Measurements from ENCODE around the gene ARL6IP4.

Gene ARL6IP4

DNA sequence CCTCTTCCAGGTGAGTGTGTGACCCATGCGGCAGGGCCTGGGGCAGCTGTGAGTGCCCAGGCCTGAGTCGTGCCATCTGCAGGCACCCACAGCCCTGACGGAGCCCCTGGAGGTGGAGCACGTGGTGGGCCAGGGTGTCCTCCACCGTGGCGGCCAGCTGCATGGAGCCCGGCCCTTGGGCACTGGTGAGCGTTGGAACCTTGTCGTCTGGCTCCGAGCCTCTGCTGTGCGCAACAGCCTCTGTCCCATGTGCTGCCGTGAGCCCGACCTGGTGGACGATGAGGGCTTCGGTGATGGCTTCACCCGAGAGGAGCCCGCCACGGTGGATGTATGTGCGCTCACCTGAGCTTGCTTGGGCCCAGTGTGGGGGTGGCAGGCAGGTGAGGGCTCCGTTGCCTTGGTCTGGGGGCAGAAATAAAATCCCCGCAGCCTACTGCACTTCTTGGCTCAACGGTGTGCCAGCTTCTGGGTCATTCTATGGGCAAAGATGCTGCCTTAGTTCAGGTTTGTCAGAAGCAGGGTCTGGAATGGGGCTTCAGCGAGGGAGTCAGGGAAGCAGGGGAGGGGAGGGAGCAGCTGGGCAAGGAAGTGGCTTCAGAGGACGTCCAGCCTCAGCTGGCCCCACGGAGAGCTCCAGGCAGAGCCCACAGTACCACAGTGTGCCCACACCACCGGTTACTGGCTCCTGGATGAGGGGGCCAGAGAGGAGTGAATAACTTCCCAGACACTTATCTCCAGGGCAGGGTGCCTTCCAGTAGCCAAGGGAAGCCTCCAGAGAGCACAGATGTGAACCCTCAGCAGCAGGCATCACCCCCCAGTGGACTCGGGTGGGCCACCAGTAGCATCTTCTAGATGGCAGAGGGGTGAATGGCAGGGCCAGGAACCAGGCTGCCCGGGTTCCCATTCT lies 1.2 kb upstream of the ARL6IP4 start:
- DNase-seq: no peak

DNA sequence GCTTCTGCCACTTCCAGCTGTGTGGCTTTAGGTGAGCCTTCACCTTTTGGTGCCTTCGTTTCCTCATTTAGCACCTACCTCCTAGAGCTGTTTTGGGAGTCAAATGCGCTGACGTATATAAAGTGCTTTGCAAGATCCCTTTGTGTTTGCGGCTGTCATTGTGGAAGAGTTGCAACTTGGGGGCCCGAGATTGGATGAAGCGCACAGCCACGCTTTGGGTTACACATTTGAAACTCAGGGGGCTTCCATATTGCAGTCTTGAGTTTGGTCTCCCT lies 636 bp upstream of the ARL6IP4 start:
- no peak for DNase-seq

DNA sequence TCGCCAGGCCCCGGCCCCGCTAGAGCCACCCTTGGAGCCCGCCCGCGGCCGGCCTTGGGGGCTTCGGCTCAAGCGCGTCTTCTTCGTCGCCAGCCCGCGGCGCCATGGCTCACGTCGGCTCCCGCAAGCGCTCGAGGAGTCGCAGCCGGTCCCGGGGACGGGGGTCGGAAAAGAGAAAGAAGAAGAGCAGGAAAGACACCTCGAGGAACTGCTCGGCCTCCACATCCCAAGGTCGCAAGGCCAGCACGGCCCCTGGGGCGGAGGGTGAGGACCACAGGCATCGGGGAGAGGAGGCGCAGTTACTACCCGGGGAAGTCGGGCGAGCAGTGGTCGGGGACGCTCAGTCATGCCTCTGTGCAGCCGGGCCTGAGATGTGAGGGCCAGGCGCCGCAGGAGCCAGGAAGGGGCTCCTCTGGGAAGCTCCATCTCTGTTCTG lies 573 bp downstream of the ARL6IP4 start:
- DNase-seq: no peak

DNA sequence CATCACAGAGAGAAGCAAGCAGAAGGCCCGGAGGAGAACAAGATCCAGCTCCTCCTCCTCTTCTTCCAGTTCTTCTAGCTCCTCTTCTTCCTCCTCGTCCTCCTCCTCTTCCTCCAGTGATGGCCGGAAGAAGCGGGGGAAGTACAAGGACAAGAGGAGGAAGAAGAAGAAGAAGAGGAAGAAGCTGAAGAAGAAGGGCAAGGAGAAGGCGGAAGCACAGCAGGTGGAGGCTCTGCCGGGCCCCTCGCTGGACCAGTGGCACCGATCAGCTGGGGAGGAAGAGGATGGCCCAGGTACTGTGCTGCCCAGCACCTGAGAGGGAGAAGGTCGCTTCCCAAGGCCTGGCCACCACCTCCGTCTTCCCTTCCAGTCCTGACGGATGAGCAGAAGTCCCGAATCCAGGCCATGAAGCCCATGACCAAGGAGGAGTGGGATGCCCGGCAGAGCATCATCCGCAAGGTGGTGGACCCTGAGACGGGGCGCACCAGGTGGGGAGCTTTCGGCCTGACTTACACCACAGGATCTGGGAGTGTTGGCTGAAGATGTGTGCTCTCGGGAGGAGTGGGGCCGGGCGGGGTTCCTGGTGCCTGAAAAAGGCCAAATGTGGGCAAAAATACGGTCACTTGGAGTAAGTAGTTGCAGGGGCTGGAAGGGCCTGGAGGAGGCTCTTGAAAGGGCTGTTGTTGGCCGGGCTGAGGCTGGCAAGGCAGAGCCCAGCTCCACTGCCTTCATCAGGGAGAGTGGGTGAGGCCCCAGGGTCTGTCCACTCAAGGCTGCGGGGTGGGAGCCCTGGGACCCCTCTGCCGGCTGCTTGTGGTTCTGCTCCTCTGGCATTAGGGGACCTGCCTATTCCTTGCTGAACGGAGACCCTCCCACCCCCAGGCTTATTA lies 1.4 kb downstream of the ARL6IP4 start:
- DNase-seq: no peak

DNA sequence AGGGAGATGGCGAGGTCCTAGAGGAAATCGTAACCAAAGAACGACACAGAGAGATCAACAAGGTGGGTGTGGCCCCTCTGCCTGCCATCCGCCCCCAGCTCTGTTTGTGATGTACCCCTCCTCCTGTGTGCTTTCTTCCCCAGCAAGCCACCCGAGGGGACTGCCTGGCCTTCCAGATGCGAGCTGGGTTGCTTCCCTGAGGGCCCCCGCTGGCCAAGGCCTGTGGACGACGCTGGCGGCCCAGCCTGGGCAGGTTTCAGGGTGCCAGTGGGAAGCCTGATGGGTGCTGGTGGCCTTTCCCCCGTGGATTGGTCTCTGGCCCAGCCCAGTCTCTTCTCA lies 2.0 kb downstream of the ARL6IP4 start:
- DNase-seq: no peak

DNA sequence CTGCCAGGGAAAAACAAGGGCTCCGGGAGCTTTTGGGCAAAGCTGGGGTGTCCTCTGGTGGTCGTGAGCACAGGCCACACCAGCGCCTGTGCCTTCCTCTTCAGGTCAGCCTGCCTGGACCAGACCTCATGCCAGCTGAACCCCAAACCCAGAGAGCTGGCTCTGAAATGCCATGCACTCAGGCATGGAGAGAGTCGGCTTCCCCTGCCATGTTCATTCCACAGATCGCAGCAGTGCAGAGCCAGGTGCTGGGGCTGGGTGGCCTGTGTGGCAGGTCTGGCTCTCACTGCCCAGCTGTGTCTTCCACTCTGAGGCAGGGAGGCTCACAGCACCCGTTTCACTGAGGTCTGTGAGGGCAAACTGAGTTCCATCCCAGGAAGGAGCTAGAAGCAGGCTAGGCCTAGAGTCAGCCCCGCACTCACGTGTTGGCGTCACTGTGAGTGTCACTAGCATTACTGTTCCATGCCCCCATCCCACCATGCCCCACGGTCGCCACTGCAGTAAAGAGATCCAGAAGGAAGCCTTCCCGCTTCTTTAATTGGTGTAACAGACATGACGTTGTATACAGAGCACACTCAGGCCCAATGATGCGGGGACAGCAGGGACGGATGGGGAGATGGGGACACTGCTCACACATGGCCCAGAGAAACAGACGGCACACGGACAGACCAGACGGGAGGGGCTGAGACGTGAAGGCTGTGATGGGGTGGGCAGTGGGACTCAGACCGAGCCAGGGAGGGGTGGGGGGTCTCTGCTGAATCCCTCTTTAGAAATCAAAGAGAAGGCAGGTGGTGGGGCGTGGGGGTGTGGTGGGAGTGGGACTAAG lies 2.7 kb downstream of the ARL6IP4 start:
- no peak for DNase-seq

DNA sequence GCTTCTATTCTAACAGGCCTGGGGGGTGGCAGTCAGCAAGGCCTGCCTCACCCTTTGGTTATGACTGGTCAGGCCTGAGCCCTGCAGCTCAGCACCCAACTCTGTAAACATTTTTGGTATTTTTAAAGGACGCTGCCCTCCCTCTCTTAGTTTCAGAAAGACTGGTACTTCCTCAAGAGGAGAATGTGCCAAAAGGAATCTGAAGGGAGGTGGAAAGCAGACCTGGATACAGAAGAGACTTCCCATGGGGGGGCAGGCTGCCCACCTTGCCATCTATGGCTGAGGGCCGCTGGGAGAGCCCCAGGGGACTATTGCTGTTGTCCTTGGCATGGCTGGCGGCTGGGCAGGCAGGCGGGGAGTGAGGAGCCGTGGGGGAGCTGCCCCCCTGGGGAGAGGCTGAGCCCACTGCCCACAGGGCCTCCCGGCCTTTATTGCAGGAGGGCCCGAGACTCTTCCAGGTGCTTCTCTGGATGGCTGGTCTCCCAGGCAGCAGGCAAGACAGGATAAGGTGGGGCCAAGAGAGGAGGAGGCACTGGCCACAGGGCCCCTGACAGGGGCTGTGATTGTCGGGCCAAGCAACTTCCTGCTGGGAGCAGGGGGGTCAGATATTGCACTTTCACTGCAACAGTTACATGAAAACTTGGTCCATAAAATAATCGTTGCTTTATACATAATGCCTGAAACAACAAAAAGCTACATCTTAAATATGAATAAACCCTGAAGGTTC lies 3.5 kb downstream of the ARL6IP4 start:
- DNase-seq: no peak

DNA sequence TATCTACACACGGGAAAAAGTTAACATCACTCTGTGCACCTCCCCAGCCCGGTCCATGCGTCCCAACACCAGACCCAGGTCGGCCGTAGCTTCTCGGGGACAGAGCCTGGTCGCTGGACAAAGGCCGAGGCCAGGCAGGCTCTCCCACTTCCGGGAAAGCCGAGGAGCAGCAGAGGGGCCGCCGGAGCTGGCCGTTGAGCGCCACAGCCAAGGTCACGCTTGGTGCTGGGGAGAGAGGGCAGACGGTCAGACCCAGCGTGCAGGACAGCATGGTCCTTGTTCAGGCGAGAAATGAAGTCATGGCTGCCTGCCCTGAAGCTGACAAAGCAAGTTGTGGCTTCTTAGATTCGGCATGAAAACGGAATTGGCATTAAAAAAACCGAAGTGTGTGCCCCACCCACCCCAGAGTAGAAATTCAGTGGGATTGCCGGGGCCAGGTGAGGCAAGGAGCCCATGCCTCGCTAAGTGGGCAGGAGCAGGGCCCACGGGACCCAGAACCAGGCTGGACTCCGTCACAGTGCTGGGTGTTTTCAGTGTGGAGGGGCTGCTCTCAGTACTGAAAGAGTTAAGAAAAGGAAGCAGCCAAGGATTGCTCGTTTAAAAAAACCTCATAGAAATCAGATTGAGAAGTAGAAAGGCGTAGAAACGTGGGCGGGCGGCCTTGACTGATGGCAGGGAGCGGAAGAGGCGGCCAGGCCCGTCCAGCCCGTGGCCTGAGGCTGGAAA lies 4.3 kb downstream of the ARL6IP4 start:
- no peak for DNase-seq

DNA sequence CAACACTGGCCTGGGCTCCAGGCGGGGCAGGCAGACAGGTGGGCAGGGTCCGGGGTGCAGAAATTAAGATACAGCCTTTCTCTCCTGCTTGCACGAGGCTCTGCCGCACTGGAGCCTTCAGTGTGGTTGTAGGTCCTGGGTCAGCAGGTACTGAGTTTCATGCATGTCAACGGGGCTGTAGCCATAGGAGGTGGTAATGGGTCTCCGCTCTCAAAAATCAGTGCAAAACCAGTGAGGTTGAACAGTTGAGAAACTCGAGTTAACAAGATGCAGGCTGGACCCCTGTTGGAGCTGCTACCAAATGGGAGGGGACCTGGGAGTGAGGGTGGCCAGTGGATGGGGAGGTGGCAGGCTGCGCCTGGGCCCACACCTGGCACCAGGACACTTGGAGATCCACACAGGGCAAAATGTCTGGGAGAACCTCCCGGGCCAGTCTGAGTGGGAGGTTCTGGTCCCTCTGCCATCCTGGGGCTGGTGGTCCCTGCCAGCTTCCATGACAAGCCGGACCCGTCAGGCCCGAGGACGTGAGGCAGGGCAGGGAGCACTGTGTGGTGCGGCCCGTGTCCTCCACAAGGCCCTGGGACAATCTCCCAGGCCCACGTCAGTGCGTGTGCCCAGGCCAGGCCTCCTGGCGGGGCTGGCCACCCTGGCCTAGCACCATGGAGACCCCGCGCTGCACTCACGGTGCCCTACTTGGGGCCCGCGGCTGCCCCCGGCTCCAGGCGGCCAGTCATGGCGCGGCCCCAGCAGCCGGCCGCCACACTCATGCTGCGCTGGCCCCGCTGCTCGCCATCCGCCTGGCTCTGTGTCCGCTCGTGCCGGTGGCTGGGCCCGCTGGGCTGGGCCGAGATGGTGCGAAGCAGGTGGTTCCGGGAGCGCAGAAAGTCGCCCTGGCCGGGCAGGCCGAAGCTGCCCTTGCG lies 5.1 kb downstream of the ARL6IP4 start:
- DNase-seq: no peak

DNA sequence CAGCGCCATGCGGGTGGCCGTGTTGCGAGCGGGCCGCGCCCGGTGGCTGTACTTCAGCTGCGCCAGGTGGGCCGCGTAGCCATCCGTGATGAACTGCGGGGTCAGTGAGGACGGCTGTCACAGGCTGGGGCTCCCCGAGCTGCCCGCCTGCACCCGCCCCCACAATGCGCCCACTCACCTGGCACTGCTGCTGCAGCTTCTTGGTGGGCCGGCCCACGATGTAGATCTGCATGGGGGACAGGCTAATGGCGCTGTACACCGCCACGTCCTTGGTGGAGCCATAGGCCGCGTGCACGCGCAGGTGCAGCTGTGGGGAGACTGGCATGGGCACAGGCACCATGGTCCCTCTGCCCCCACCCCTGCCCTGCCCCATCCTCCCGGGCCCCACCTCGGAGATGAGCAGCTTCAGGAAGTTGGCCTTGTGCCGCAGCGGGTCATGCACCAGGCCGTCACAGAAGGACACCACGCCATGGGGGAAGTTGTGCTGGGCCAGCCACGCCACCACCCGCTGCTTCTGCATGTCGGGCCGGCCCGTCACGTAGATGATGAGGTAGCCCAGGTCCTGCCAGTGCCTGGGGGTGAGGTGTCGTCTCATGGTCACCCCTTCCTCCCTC lies 5.9 kb downstream of the ARL6IP4 start:
- no peak for DNase-seq

DNA sequence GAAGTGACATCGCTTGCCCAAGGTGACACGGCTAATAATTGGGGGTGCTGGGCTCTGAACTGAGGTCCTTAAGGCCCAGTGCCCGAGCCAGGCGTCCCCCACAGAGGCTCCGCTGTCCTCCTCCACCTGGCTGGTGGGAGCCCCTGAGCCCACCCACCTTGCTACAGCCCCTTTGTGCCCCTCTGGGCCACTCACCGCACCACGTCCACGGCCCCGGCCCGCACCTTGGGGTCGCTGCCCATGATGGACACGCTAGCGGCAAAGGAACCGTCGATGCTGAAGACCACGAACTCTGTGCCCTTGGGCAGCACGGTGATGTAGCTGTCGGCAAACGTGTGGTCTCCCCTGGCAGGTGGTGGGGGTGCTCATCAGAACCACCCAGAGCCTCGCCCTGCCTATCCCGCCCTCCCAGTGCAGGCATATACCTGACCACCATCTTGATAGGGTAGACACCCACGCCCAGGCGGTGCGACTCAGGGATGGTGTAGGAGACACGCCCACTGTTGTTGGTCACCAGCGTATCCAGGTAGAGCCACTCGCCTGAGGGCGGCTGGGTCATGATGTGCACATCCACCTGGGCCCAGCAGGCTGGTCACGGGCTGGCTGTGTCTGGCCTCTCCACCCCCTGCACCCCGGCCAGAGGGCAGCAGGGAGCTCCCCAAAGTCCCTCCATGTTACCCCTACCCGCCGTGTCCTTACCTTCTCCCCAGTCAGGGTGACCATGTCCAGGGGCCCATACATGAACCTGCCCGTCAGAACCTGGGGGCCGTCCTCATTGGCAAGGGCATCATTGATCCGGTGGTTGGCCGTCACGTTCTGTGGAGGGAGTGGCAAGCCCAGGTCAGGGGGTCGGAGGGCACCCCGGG lies 6.8 kb downstream of the ARL6IP4 start:
- DNase-seq: no peak

DNA sequence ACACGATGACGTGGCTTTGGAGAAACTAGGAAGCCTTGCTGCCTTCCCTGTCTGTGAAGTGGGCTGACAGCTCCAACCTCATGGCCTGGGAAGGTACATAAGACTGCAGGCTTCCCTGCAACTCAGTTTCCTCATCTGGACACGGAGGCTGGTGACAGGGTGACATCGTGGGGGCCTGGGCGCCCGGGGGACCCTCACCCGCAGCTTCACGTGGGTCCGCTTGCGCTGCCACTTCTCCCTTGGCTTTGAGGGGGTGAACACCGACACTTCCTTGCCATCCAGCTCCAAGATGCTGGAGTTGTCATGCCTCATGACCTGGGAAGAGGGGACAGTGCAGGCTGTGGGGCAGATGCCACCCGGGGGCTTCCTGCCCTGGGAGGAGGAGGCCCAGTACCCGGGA lies 7.6 kb downstream of the ARL6IP4 start:
- DNase-seq: no peak

DNA sequence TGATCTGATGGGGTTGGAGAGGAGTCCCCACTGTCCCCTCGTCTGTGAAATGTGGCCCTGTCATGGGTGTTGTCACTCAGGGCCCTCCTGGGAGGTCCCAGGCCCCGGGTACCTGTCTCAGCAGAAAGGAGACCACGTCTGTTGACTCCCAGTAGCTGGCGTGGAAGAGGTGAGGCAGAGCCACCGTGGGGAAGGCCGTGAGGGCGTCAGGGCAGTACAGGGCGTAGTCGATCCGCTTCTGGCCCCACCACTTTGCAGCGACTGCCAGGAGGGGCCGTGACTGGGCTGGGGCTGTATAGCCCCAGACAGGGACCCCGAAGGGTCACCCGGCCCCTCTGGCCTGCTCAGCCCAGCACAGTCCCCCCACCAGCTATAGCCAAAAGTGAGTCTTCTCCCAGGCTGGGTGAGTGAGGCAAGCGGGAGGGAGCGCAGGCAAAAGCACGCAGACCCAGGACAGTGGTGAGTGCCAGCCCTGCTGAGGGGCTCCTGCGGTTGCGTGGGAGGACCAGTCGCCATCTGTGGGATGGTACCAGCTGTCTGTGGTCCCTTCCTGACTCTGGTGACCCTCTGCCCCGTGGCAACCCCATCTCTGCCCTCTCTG lies 8.2 kb downstream of the ARL6IP4 start:
- no peak for DNase-seq

DNA sequence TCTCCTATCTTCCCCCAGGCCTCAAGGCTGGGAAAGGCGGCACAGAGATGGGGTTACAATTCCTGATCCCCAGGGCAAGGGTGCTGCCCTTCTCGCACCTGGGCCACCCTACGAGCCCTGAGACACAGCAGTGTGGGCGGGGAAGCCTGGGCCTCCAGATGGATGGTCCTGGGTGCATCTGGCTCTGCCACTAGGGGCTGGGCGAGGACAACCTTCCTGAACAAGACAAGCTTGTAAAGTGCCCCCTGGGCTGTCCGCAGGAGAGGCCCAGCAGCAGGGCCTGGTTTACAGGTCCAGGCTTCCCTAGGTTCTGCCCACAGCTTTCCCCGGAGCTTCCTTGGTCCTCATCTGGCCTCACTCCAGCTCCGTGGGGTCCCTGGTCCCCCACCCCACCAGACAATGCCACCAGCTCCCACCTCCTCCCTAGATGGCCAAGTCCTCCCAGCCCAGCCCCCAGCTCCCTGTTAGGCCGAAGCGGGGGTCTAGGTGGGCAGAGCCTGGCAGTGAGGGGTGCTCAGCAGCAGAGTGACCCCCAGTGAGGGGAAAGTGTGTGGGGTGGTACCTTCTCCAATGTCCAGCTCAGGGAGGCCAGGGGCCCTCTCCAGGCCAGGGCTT lies 8.9 kb downstream of the ARL6IP4 start:
- no peak for DNase-seq

DNA sequence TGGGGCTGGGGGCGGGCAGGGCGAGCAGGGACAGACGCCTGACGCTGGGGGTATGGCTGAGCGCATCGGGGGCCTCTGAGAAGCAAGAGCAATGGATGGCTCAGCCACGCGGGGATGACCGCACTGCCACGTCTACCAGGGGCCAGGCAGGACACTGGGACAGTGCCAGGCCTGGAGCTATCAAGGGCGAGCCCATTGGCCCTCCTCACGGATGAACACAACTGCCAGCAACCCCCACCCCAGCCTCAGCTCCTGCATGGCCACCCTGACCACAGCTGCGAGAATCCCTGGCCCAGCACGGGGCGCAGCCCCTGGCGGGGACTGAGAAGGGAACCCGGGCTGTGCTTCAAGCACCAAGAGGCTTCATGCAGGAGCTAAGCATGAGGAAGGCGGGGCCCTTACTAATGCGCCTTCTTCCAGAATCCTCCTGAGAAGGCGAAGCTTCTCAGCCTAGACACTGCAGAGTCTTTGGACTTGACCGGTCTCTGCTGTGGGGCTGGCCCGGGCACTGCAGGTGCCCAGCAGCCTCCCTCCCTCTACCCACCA lies 9.5 kb downstream of the ARL6IP4 start:
- DNase-seq: no peak

DNA sequence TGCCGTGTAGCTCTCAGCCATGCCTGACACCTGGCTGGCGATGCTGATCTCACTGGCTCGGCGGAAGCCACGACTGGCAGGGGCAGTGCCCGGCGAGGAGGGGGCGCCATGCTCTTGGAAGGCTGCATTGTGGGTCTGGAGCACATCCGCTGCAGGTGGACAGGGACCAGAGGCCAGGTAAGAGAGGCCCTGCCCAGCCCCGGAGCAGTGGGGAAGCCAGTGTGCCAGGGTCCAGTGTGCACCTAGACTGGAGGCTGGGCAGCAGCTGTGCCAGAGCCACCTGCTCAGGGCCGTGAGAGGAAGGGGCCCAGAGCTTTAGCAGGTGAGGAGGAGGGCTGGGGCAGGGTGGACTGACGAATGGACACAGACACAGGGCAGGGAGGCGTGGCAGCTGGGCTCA lies 10.1 kb downstream of the ARL6IP4 start:
- no peak for DNase-seq

DNA sequence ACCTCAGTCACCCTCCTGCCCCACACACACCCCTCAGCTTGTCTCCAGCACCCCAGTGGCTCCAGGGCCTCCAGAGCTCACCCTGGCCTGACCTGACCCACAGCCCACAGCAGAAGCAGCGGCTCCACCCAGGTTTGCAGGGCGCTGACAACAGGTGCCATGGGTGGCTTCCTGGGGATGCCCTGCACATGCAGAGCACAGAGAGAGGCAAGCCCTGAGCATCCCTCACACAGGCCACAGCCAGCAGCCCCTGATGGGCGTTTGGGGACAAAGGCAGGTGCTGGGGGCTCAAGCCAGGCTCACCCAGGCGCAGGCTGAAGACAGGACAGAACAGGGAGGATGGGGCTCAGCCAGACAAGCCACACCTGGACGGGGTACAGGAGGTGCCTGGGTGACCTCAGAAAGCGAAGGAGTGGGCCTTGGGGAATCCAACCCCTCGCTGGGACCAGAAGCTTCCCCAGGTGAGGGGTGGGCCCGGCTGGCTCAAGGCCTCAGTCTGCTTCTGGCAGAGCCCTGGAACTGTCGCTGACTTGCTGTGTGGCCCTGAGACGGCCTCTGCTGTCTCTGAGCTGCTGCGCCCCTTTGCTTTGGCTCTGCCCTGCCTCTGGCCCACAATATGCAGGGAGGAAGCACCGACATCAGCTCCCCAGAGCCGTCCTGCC lies 10.6 kb downstream of the ARL6IP4 start:
- DNase-seq: no peak
